Stimulated activated CD8-positive, alpha-beta memory T cell treated with anti-CD3 and anti-CD28 coated beads, Interleukin-4, amount 100 ng/mL, for 4 hours (primary cell): ENCODE measurements around the gene CHFR.
"Not testable (repeated sequence)": the region's sequence is repeated elsewhere in the genome, so short reads cannot be mapped to it uniquely, and the experiment has no call there.

ENCODE experiments used
- DNase-seq, 2 donors: peaks; one replicate each; pipeline ENCODE4 v3.0.0-alpha.2; 2020; ENCODE audit warnings: low read depth in 2 of 2, low spot score in 1 of 2

Gene CHFR

DNA sequence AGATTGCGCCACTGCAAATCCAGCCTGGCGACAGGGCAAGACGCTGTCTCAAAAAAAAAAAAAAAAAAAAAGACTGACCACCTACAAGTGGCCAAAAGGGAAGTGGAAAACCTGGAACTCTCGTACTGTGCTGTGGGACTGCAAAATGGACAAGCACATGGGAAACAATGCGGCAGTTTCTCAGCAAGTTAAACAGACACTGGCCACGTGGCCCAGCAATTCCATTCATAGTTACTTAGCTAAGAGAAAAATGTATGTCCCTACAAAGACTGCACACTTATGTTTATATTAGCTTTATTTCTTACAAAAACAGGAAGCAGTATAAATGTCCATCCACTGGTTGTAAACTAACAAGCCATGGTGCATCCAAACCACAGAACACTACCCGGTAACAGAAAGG, 5.6 kb downstream of the CHFR start:
- no peak for DNase-seq

DNA sequence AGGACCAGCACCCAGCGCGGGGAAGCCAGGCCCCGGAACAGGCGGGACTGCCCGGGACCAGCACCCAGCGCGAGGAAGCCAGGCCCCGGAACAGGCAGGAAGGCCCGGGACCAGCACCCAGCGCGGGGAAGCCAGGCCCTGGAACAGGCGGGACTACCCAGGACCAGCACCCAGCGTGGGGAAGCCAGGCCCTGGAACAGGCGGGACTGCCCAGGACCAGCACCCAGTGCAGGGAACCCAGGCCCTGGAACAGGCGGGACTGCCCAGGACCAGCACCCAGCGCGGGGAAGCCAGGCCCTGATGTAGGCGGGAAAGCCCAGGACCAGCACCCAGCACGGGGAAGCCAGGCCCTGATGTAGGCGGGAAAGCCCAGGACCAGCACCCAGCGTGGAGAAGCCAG, 12.8 kb downstream of the CHFR start:
- not testable (repeated sequence) for DNase-seq

DNA sequence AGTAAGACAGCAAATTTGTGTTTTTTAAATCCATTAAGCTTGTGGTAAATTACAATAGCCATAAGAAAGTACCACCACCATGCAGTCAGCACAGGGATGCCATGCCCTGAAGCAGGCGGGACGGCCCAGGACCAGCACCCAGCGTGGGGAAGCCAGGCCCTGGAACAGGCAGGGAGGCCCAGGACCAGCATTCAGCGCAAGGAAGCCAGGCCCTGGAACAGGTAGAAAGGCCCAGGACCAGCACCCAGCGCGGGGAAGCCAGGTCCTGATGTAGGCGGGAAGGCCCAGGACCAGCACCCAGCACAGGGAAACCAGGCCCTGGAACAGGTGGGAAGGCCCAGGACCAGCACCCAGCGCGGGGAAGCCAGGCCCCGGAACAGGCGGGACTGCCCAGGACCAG, 13.2 kb downstream of the CHFR start:
- no peak for DNase-seq

DNA sequence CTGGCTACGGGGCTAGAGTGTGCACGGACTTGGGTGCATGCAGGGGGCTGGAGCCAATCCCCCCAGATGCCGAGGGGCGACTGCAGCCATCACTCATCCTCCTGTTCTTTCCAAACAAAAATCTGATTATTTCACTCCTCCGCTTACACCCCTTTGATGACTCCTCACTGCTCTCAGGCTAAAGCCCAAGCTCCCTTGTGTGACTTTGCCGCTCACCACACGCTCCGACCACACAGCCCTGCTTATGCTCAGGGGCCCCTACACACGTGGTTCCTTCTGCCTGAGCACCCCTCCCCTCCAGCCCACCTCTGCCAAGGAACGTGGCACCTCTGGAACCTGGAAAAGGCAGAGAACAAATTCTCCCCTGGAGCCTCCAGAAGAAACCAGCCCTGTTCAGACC, 13.7 kb downstream of the CHFR start:
- no peak for DNase-seq

DNA sequence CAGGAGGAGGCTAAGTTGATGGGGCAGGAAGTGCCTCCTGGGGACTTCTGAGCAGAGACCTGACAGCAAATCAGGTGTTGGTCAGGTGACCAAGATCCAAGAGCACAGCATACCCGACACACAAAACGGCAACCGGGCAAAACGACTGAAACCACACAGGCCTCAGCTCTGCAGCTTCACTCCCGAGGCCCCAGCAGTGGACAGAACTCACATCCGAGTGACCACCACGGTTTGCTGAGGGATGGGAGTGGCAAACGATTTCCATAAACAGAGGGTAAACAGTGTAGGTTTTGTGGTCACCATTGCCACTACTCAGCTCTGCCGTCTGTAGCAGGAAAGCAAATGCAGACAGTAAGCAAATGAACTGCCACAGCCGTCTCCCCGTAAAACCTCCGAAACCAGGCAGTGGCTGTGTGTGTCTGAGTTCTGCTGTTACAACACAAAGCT, 14.4 kb downstream of the CHFR start:
- no peak for DNase-seq

DNA sequence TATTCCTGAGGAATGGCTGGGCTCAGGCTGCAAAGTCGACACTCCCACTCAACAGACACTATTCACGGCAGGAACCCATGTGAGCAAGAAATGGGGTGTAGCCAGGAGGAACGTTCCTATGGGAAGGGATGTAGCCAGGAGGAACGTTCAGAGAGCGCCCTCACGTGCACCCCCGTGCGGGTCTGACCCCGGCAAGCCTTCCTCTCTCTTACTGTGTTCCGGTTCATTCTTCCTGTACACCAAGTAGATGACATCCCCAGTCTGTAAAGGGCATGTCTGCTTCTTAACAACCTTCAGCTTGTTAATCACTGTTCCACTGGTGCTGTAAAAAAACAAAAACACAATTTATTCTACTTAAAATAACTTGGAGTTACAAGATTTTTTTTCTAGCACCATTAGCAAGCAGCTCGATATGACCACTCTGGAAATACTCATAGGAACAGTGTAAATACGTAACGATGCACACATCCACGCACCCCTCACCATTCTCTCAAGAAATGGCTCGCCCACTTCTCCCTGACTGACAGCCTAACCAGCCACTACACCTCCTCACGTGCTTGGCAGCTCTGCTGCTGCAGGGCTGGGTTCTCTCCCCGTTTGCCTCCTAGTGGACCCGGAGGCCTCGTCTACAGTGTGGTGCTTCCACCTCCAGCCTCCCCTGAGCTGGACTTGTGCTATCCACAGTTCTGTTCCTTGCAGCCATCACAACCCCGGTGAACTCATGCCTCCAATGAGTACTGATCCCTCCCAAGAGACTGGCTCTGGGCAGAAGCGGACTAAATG, 15.1 kb downstream of the CHFR start:
- DNase-seq: no peak

DNA sequence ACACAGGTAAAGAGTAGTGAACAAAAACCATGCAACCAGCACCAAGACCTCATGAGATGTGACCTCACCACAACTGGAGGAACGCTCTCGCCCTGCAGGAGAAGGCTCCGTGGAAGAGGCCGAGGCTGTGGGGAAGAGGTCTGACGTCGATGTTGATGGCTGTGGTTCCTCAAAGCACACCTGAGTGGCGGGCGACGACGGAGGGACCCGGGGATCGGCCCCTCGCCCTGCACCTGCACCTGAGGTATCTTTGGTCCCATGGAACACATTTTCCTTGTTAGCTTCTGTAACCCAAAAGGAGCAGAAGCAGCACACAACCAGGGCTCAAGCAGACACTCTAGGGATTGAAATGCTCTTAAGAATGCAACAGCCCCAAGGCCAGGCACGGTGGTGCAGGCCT, 17.9 kb downstream of the CHFR start:
- DNase-seq: no peak

DNA sequence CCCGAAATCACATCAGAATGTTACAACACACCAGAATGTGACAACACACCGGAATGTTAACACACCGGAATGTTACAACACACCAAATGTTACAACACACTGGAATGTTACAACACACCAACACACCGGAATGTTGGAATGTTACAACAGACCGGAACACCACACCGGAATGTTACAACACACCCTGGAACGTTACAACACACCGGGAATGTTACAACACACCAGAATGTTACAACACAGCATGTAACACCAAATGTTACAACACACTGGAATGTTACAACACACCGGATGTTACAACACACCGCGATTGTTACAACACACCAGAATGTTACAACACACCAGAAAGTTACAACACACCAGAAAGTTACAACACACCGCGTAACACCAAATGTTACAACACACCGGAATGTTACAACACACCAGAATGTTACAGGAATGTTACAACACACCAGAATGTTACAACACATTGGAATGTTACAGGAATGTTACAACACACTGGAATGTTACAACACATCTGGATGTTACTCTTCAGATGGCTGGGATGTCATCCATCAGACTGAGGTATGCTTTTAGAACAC, 21.1 kb downstream of the CHFR start:
- no peak for DNase-seq

DNA sequence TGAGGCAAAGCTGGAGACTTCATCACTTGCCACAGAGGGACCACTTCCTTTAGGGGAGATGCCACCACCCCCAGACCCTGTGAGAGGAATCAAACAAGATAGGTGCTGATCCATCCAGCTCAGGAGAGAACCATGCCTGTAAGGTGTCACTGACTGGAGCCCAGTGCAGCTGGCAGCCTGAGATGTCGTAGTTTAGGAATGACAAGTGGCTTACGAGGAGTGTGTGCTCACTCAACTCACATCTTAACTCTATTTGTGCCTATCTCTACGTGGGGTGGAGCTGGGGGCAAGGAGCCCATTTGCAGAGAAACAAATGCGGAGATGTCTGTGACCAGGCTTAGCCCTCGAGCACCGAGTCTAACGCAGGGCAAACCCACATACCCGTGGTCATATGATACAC, 25.8 kb downstream of the CHFR start:
- DNase-seq: no peak

DNA sequence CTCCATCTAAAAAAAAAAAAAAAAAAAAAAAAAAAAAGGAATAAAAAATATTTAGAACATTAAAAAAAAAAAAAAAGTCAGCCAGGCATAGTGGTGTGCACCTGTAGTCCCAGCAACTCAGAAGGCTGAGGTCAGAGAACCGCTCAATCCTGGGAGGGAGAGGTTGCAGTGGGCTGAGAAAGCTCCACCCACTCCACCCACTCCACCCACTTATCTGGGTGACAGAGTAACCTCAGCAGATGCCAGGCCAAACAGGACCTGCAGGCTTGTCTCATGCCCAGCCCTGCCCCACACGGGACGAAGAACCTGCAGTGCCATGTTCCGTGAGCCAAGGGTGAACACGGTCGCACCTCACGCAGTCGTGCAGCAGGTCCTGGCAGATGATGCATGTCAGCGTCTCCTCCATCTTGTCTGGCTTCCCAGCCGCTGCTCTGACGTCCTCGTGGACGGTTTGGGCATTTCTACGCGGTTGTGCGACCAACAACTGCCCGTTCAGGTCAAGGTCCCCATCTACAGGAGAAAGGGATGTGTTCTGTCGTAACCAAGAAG, 28.6 kb downstream of the CHFR start:
- no peak for DNase-seq

DNA sequence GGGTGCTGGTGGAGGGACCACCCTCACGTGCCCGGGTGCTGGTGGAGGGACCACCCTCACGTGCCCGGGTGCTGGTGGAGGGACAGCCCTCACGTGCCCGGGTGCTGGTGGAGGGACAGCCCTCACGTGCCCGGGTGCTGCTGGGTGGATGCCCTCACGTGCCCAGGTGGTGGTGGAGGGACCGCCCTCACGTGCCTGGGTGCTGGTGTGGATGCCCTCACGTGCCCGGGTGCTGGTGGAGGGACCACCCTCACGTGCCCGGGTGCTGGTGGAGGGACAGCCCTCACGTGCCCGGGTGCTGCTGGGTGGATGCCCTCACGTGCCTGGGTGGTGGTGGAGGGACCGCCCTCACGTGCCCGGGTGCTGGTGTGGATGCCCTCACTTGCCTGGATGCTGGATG, 30.4 kb downstream of the CHFR start:
- not testable (repeated sequence) for DNase-seq

DNA sequence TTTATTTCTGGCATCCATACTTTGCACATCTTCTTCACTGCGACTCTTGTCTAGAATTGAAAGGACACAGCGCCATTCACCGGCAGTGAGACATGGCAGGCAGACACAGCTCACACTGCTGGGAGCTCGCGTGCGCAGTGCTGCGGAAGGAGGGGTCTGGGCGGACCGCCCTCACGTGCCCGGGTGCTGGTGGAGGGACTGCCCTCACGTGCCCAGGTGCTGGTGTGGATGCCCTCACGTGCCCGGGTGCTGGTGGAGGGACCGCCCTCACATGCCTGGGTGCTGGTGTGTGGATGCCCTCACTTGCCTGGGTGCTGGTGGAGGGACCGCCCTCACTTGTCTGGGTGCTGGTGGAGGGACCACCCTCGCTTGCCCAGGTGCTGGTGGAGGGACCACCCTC, 30.8 kb downstream of the CHFR start:
- no peak for DNase-seq

DNA sequence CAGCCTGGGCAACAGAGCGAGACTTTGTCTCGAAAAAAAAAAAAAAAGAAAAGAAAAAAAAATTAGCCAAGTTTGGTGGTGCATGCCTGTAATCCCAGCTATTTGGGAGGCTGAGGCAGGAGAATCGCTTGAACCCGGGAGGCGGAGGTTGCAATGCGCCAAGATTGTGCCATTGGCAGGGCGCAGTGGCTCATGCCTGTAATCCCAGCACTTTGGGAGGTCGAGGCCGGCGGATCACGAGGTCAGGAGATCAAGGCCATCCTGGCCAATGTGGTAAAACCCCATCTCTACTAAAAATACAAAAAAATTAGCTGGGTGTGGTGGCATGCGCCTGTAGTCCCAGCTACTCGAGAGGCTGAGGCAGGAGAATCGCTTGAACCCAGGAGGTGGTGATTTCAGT, 32.2 kb downstream of the CHFR start:
- not testable (repeated sequence) for DNase-seq

DNA sequence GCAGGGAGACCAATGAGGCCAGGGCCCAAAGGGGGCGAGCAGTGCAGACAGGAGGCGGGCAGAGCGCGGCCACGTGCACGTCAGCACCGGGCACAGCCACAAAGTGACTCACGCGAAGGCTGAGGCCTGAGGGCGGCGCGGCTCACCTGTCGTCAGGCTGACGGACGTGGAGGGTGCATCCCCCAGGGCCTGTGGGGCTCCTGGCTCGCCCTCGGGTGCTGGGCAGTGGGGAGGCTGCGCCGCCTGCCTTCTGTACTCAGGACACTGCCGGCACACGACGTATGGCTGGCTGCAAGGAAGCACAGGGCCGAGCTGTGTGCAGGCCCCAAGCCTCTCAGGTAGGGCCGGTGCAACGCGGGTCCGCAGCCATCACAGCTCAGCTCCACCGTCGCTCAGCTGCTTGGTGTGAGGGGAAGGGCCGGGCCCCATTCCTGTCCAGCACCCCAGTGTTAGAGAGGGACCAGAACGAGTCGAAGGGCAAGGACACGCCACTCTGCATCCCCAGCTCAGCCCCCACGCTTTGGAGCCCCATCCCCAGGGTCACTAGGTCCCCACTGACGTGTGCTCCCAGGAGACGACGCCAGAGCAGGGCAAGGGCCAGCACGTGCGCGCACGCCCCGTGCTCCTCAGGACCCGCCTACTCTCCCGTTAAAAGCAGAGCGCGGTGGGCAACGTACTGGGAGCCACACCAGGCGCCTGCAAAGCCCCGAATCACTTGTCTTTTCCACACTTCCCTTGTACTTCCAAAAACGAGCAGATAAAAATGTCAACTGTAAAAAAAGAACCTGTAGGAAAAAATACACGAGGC, 33.9 kb downstream of the CHFR start:
- no peak for DNase-seq

DNA sequence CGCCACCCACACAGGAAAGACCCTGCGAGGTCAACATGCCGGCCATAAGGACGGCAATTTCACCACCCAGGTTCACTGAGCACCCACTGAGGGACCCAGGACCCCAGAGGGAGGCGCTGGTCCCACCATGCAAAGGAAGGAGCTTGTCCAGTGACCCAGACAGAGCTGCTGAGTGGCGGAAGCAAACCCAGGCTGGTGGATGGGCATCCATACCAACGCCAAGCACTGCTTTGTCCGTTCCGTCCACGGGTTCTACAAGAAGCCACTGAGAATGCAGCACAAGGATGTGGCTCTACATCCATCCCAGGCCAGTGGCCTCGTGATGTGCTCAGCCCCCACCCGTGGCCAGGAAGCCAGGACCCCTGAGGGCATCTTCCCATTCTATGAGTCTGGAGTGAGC, 34.9 kb downstream of the CHFR start:
- no peak for DNase-seq

DNA sequence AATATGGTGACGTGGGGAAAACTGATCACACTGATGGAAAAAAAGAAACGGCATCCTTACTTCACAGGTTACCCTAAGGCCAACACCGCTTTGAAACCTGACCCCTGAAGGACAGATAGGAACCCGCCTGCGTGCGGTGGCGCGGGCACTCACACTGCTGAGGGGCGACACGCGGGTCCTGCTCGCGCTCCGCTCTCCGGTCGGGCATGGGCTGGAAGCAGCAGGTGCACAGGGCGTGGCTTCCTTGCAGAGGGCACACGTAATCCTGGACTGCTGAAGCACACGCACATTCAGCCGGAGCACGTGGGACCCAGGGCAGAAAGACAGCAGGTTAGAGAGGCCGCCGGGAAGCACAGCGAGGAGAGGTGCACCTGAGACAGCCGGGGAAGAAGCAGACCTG, 35.9 kb downstream of the CHFR start:
- no peak for DNase-seq

DNA sequence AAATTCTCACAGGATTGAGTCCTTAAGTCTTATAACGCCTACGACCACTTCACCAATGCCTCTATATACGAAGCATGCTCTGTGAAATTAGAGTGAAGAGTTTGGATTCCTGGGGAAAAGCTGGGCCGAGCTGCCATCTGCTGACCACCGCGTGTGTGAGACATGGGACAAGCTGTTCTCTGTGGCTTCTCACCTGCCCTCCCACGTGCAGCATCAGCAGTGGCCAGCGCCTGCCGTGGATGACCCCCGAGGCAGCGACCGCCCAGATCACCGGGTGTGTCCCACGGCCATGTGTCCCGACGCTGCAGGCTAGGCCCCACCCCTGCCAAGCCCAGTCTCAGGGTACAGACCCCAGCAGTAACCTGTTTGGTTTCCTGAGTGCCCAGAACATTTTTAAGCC, 37.1 kb downstream of the CHFR start:
- no peak for DNase-seq

DNA sequence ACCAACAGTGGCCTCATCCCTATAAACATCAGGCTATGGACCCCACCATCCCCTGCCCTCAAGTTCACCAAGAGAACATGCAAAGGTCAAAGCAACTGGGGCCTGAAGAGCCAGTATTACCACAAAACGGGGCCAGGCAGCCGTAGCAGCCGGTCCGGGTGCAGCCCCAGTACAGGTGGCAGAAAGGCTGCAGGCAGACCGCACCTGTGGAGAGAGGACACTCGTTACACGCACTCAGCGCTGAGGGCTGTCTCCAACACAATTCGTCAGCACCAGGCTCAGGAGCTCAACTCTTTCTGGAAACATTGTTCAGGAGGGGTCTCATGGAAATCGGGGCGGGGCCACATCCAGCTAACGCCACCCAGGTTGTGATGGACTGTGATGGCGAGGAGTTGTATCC, 38.9 kb downstream of the CHFR start:
- DNase-seq: no peak

DNA sequence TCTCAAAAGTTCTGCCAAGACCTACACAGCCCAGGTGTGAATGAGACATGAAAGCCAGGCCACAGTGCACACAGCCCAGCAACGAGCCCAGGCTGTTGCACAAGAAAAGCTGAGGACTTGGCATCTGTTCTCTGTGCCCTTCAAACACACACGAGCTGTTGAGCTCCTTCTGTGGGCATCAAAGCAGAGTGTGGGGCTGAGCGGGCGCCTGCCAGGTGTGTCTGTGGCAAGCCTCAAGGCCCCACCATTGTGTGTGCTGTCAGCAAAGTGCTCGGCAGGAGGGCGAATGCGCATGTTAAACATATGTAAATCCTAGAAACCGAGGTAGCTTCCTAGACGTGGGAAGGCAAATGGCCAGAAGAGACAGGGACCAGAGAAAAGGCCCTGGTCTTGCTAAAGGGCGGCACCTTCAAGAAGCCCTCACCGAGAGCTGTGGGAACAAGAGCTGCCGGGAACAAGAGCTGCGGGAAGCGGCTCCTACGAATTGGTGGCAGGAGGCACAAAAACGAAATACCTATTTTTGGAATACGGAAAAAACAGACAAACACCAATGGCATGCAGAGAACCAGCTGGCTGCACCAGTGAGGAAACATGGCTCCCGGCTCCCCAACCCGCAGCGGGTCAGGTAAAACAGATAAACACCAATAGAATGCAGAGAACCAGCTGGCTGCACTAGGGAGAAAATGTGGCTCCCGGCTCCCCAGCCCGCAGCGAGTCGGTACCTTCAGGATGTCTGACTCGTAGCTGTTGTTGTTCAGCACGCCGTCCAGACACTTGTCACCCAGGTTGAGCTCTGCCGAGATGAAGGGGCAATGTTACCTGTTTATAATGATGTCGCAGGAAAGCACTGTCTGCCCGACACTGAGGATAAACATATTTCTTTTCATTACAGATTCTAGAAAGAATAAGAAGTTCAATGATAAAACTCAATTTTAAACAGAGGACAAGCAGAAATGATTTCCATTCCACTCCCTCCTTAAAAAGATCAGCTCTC, 39.7 kb downstream of the CHFR start:
- DNase-seq: no peak

DNA sequence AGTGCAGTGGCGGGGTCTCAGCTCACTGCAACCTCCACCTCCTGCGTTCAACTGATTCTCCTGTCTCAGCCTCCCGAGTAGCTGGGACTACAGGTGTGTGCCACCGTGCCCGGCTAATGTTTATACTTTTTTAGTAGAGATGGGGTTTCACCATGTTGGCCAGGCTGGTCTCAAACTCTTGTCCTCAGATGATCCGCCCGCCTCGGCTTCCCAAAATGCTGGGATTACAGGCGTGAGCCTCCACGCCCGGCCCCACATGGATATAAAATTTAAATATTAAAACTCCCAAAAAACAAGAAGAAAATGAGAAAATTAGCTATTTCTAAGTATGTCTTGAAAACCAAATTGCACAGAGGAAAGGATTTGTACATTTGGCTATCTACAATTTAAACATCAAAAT, 42.7 kb downstream of the CHFR start:
- DNase-seq: not testable (repeated sequence)
